LNCaP clone FGC (cell line): Measurements from ENCODE around the gene DYNC1LI2.

Source experiments
- DNase-seq: peaks from one replicate; pipeline ENCODE4 v3.0.0-alpha.2; 2011; ENCODE audit warnings: low read depth
- H3K4me3 ChIP-seq: 2 replicates; pipeline ENCODE4 v1.5.1; 2011; ENCODE audit warnings: mild to moderate bottlenecking, low read depth, low read length, control low read depth
- TF ChIP-seq, protein P1 (sequence below): IDR thresholded peaks from 2 replicates; pipeline ENCODE4 v1.5.1; 2012; ENCODE audit warnings: mild to moderate bottlenecking; ENCODE audit not compliant: control insufficient read depth, insufficient read depth; ENCODE audit errors: extremely low read depth

DYNC1LI2 gene

GRCh38 chr16:66751992-66752322 lies 548 bp upstream of the DYNC1LI2 start:
- TF ChIP-seq, protein P1, sequence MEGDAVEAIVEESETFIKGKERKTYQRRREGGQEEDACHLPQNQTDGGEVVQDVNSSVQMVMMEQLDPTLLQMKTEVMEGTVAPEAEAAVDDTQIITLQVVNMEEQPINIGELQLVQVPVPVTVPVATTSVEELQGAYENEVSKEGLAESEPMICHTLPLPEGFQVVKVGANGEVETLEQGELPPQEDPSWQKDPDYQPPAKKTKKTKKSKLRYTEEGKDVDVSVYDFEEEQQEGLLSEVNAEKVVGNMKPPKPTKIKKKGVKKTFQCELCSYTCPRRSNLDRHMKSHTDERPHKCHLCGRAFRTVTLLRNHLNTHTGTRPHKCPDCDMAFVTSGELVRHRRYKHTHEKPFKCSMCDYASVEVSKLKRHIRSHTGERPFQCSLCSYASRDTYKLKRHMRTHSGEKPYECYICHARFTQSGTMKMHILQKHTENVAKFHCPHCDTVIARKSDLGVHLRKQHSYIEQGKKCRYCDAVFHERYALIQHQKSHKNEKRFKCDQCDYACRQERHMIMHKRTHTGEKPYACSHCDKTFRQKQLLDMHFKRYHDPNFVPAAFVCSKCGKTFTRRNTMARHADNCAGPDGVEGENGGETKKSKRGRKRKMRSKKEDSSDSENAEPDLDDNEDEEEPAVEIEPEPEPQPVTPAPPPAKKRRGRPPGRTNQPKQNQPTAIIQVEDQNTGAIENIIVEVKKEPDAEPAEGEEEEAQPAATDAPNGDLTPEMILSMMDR, result no peak
- H3K4me3 ChIP-seq, result peak overlapping the region; percentile 97
- no peak for DNase-seq

DNA sequence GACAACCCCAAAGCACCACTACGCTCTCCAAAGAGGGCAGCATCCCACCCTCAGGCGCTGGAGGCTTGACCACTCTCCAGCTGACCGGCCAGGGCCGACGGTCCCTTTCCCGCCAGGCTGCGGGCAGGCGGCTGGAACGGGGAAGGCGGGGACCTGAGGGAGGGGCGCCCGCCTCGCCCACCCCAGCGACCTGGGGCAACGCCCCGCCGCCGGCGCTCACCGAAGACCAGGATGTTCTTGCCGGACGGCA lies 431 bp downstream of the DYNC1LI2 start:
- H3K4me3 ChIP-seq, result peak overlapping the region; percentile 97
- TF ChIP-seq, protein P1, result no peak
- no peak for DNase-seq

DNA sequence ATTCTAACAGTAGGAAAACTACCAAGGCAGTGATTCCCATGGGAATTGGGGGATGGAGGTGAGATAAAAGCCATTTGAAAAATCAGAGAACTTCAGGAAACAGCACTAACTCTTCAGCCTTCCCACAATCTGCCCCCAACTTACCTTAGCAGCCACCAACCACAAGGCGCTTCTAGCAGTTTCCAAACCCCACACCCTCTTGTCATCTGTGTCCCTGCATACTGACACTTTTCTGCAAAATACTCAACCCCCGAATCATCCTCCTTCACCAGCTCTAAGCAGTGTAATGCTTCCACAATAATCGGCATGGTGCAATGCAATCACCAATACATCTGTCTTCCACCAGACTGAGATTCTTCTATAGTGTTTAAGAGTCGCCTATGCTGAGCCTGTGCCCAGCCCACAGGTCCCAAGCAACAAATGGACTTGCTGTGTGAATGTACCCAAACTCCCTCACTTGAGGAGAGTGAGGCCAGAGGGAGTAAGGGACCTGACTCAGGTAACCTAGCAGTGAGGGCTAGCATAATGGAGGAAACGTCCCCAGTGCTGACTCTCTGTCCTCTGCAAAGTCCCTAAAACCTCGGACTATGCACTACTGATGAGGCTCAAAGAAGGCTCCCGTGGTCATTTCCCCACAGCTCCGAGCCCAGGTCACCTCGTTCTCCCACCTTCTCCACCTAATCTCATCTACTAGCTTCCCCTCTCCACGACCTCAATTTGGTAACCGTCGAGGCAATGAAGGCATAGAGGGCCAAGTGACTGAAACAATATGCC lies 943 bp downstream of the DYNC1LI2 start:
- TF ChIP-seq, protein P1, result no peak
- peak overlapping the region; percentile 97 for H3K4me3 ChIP-seq
- no peak for DNase-seq

- no peak for DNase-seq
- TF ChIP-seq, protein P1, result no peak
- H3K4me3 ChIP-seq, result no peak overlapping the region
These were observed 4.7 kb downstream of the DYNC1LI2 start for GRCh38 chr16:66746682-66747081.

DNA sequence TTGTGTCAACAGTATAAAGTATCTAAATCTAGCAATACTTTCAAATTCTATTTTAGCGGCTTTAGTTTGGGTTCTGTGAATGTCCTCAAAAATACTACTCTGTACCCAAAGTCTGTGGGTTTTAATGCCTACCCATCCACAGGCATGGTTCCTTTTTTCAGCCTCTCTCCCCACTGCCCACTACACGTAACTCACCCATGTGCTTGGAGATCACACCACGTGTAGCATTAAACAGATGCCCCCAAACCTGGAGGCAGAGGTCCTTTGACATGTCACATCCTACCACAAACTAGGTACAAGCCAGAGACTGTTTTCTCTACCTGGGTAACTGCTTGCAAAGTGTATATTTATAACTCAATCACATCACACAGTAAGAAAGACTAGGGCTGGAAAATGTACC lies 5.4 kb downstream of the DYNC1LI2 start:
- no peak for DNase-seq
- TF ChIP-seq, protein P1, result no peak

DNA sequence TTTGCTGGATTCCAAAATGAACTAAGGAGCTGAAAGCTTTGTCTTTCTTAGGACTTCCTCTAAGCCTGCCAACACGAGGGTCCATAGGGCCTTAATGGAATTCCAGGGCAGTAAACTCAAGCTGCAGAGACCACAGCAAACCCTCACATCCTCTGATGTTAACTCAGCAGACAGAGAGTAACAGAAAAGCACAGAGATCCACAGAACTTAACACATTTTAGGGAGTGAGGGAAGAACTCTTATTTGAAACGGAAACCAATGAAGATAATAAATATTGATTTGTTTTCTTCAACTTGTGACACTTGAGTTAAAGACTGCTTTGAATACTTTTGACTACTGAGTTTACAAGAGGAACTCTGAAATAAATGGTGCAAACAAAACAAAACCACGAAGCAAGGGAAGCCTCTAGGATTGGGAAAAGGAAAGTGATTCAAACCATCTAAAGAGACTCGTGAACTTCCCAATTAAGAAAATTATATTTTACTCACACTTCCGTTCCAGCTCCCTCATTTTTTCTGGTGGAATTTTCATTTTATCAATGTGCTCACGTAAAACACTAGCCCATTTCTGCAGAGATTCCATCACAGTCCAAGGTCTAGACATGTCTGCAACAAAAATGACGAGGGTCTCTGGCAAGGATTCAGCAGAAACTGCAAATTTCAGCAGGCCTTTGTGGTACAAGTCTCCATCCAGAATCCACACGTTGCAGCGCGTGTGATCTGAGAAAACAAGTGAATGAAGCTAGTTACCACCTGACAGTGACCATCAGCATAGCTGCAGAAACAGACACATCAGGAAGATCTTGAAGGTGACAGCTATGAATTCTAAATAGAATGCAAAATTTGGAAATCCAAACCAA lies 9.2 kb downstream of the DYNC1LI2 start:
- H3K4me3 ChIP-seq, result no peak overlapping the region
- TF ChIP-seq, protein P1, result no peak
- DNase-seq, result no peak

More for the DNA sequence above, 5.4 kb downstream of the DYNC1LI2 start:
- H3K4me3 ChIP-seq, result no peak overlapping the region
